GM23338 (cell line): ENCODE measurements around the gene ARID1B. TPM values are rescaled to one million over a fixed set of nuclear protein-coding genes. Genes with fewer than 3 reads are reported as not detected.

Experiments used
- ATAC-seq: fragments of 200-7000 bp; cut with Tn5 transposase; 3 replicates; pipeline ENCODE4 v1.9.1; 2020
- DNase-seq: peaks from one replicate; pipeline ENCODE4 v3.0.0-alpha.2; 2015; ENCODE audit warnings: low spot score
- H2AFZ ChIP-seq: fragments of 200-600 bp; sonication (generic); 2 replicates; pipeline ENCODE4 v1.8.0; 2016; ENCODE audit warnings: antibody characterized with exemption, mild to moderate bottlenecking, moderate library complexity
- H3F3A ChIP-seq: fragments of 200-600 bp; sonication (generic); replicated peaks from 2 replicates; pipeline ENCODE4 v1.8.0; 2017; ENCODE audit warnings: antibody characterized with exemption, mixed run types, low read depth
- H3K27ac ChIP-seq: fragments of 200-600 bp; sonication (generic); 2 replicates; pipeline ENCODE4 v1.6.1; 2016; ENCODE audit warnings: low read depth
- H3K27me3 ChIP-seq: fragments of 200-600 bp; sonication (generic); 2 replicates; pipeline ENCODE4 v1.8.0; 2016; ENCODE audit warnings: mild to moderate bottlenecking, mixed run types, moderate library complexity; ENCODE audit not compliant: insufficient read depth
- H3K36me3 ChIP-seq: fragments of 200-600 bp; sonication (generic); 2 replicates; pipeline ENCODE4 v1.8.0; 2016; ENCODE audit warnings: mild to moderate bottlenecking; ENCODE audit not compliant: insufficient read depth
- H3K4me1 ChIP-seq: fragments of 200-600 bp; sonication (generic); 2 replicates; pipeline ENCODE4 v1.8.0; 2016; ENCODE audit warnings: mild to moderate bottlenecking, moderate library complexity; ENCODE audit not compliant: insufficient read depth
- H3K4me2 ChIP-seq: fragments of 200-600 bp; sonication (generic); 2 replicates; pipeline ENCODE4 v1.7.1; 2017; ENCODE audit warnings: mixed run types
- H3K4me3 ChIP-seq: fragments of 200-600 bp; sonication (generic); 2 replicates; pipeline ENCODE4 v1.6.1; 2016; ENCODE audit warnings: mixed run types
- H3K79me2 ChIP-seq: fragments of 200-600 bp; sonication (generic); replicated peaks from 2 replicates; pipeline ENCODE4 v1.8.0; 2017; ENCODE audit warnings: mild to moderate bottlenecking; ENCODE audit not compliant: insufficient read depth
- H3K9me2 ChIP-seq: fragments of 200-600 bp; sonication (generic); 2 replicates; pipeline ENCODE4 v1.8.0; 2017; ENCODE audit not compliant: insufficient read depth
- H4K20me1 ChIP-seq: fragments of 200-600 bp; sonication (generic); replicated peaks from 2 replicates; pipeline ENCODE4 v1.8.0; 2017; ENCODE audit warnings: mild to moderate bottlenecking; ENCODE audit not compliant: insufficient read depth
- H3K27ac Mint-ChIP-seq: 2 replicates; pipeline ENCODE4 v1.8.0; 2020; ENCODE audit warnings: inconsistent platforms, mild to moderate bottlenecking, moderate library complexity, mixed read lengths
- H3K27me3 Mint-ChIP-seq: 3 replicates; pipeline ENCODE4 v1.8.0; 2022; ENCODE audit warnings: low read depth, mild to moderate bottlenecking, moderate library complexity, mixed read lengths, inconsistent platforms; ENCODE audit not compliant: insufficient read depth, poor library complexity
- H3K36me3 Mint-ChIP-seq: 3 replicates; pipeline ENCODE4 v1.8.0; 2021; ENCODE audit warnings: low read depth, mild to moderate bottlenecking, inconsistent platforms, moderate library complexity, mixed read lengths
- H3K4me1 Mint-ChIP-seq: 3 replicates; pipeline ENCODE4 v1.8.0; 2020; ENCODE audit warnings: mild to moderate bottlenecking, inconsistent platforms, mixed read lengths
- H3K4me3 Mint-ChIP-seq: 3 replicates; pipeline ENCODE4 v1.8.0; 2021; ENCODE audit warnings: moderate library complexity, mild to moderate bottlenecking, inconsistent platforms, mixed read lengths
- H3K9me3 Mint-ChIP-seq: 3 replicates; pipeline ENCODE4 v1.8.0; 2020; ENCODE audit warnings: moderate library complexity, mild to moderate bottlenecking, inconsistent platforms, mixed read lengths
- EZH2 ChIP-seq: fragments of 200-600 bp; sonication (generic); IDR thresholded peaks from one replicate; pipeline ENCODE4 v1.8.0; 2017; ENCODE audit warnings: antibody characterized with exemption, mild to moderate bottlenecking, low read depth; ENCODE audit not compliant: unreplicated experiment
- EZH2phosphoT487 ChIP-seq: fragments of 200-600 bp; sonication (generic); IDR thresholded peaks from one replicate; pipeline ENCODE4 v1.8.1; 2018; ENCODE audit warnings: antibody characterized with exemption; ENCODE audit not compliant: unreplicated experiment
- NANOG ChIP-seq: IDR thresholded peaks from 2 replicates; pipeline ENCODE4 v1.6.1; 2016; ENCODE audit warnings: antibody characterized with exemption, borderline replicate concordance
- POLR2AphosphoS5 ChIP-seq: IDR thresholded peaks from 2 replicates; pipeline ENCODE4 v1.6.1; 2016; ENCODE audit warnings: antibody characterized with exemption, low read depth
- STAT1 ChIP-seq: IDR thresholded peaks from one replicate; pipeline ENCODE4 v1.6.1; 2016; ENCODE audit warnings: antibody characterized with exemption; ENCODE audit not compliant: unreplicated experiment
- ZNF114 ChIP-seq: fragments of 250-450 bp; sonication (Bioruptor Pico); IDR thresholded peaks from 2 replicates; pipeline ENCODE4 v1.5.0; 2020; ENCODE audit warnings: mild to moderate bottlenecking, moderate library complexity
- ZNF331 ChIP-seq: fragments of 250-450 bp; sonication (Bioruptor Pico); IDR thresholded peaks from 2 replicates; pipeline ENCODE4 v1.5.0; 2020; ENCODE audit warnings: low read depth, mild to moderate bottlenecking, moderate library complexity
- polyA plus RNA-seq: library from polyadenylated mRNA; unstranded; fragments of >200 nt; fragmentation: Nextera tagmentation; extraction: Ambion mirVana; gene quantifications from 2 replicates; pipeline ENCODE4 v1.2.1, GENCODE V29; 2016
- total RNA-seq: library from RNA; depleted of rRNA; stranded (reverse); fragments of >200 nt; shearing (Covaris generic); gene quantifications from 2 replicates; pipeline ENCODE4 v1.2.3, GENCODE V29; 2014
- TF ChIP-seq, protein P1 (sequence below), 2 experiments: fragments of 200-600 bp in 1 of 2; sonication (generic) in 1 of 2; conservative IDR thresholded peaks; 2 replicates each; pipeline versions ENCODE4 v1.5.1 to v1.6.1; 2016 to 2017; ENCODE audit warnings: antibody characterized with exemption in 2 of 2, low read depth in 2 of 2, mild to moderate bottlenecking in 2 of 2, moderate library complexity in 1 of 2

Gene ARID1B
- total and polyA plus RNA-seq, 2 experiments from 2014 or later = 59.3 to 72.2 TPM

DNA sequence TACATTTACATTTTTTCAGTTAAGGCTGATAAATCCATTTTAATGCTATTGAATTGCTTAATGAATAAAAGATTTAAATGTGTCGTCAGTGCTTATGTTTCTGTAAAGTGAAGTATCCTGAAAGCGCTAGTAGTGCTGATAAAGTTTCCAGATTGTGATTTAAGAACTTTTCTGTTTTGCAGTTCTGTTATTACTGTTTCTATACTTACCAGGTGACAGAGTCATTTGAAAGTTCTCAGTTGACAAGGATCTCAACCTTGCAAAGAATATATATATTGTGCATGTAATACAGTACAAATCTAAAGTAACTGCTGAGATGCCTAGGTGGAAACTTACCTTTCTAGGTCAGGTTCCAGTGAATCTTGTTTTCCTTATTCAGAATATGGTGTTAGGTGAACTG lies 201.8 kb downstream of the ARID1B start:
- no peaks in the 10 kb centered on the region for H3K36me3 Mint-ChIP-seq
- Histone ChIP-seq H2AFZ (no peak overlapping the region), H3K27ac (no peak overlapping the region; the same call in 1 of the 2 replicates), H3F3A (no peaks in the 10 kb centered on the region), H3K27me3 (no peaks in the 10 kb centered on the region), H3K4me2 (no peak overlapping the region), H3K36me3 (no peaks in the 10 kb centered on the region), H3K4me1 (peaks cover 64% of the 10 kb centered on the region), H3K9me2 (no peaks in the 10 kb centered on the region), H4K20me1 (0 out of 2 replicates have a peak, but pooled peaks cover 3% of the 10 kb centered on the region), H3K4me3 (no peak overlapping the region), H3K79me2 (peaks cover 100% of the 10 kb centered on the region)
- H3K27ac Mint-ChIP-seq = peak overlapping the region; percentile 30
- H3K27me3 Mint-ChIP-seq = peaks cover 6% of the 10 kb centered on the region
- no peaks in the 10 kb centered on the region for H3K9me3 Mint-ChIP-seq
- TF ChIP-seq ZNF331 (CRISPR knock-in tag) = no peak
- TF ChIP-seq EZH2 = no peak
- no peak for TF ChIP-seq STAT1
- no peak for TF ChIP-seq NANOG
- TF ChIP-seq EZH2phosphoT487 = no peak
- ATAC-seq = no peak
- no peak for DNase-seq
- H3K4me3 Mint-ChIP-seq = no peak overlapping the region
- peaks cover 75% of the 10 kb centered on the region for H3K4me1 Mint-ChIP-seq

DNA sequence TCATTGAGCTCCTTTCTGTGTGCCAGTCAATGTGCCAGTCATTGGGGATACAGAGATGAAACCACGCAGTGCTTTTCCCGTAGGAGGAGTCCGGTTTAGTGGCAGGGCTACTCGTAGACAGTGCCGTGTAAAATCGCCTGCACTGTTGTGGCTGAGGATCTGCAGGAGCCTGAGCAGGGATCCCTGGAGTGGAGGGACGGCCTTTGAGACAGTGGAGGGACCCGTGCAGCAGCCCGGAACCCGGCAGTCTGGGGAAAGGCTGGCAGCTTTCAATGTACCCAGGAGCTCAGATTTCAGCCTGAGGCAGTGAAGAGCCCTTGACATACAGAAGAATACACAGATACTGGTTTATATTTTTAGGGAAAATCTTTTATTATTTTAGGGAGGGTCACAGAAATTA lies 203.3 kb downstream of the ARID1B start:
- Mint-ChIP-seq H3K4me1 (peaks cover 79% of the 10 kb centered on the region), H3K36me3 (no peaks in the 10 kb centered on the region), H3K9me3 (no peaks in the 10 kb centered on the region), H3K27ac (peak overlapping the region; percentile 66), H3K27me3 (peaks cover 5% of the 10 kb centered on the region), H3K4me3 (no peak overlapping the region)
- no peaks in the 10 kb centered on the region for H3K27me3 ChIP-seq
- no peaks in the 10 kb centered on the region for H3F3A ChIP-seq
- TF ChIP-seq, protein P1, sequence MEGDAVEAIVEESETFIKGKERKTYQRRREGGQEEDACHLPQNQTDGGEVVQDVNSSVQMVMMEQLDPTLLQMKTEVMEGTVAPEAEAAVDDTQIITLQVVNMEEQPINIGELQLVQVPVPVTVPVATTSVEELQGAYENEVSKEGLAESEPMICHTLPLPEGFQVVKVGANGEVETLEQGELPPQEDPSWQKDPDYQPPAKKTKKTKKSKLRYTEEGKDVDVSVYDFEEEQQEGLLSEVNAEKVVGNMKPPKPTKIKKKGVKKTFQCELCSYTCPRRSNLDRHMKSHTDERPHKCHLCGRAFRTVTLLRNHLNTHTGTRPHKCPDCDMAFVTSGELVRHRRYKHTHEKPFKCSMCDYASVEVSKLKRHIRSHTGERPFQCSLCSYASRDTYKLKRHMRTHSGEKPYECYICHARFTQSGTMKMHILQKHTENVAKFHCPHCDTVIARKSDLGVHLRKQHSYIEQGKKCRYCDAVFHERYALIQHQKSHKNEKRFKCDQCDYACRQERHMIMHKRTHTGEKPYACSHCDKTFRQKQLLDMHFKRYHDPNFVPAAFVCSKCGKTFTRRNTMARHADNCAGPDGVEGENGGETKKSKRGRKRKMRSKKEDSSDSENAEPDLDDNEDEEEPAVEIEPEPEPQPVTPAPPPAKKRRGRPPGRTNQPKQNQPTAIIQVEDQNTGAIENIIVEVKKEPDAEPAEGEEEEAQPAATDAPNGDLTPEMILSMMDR (conservative IDR thresholded peaks at IDR 0.05; ENCODE audit: low read depth in 2 of 2) = no peak
- TF ChIP-seq EZH2 (no peak), ZNF114 (CRISPR knock-in tag) (no peak)
- DNase-seq (no peak), ATAC-seq (peak; percentile 81)
- H4K20me1 ChIP-seq = 0 out of 2 replicates have a peak, but pooled peaks cover 3% of the 10 kb centered on the region
- H3K4me1 ChIP-seq = peaks cover 63% of the 10 kb centered on the region
- no peak overlapping the region for H3K4me2 ChIP-seq
- no peak overlapping the region for H3K27ac ChIP-seq
- H3K36me3 ChIP-seq = no peaks in the 10 kb centered on the region
- H3K9me2 ChIP-seq = no peaks in the 10 kb centered on the region
- peaks cover 99% of the 10 kb centered on the region for H3K79me2 ChIP-seq
- H2AFZ ChIP-seq = no peak overlapping the region
- H3K4me3 ChIP-seq = no peak overlapping the region

DNA sequence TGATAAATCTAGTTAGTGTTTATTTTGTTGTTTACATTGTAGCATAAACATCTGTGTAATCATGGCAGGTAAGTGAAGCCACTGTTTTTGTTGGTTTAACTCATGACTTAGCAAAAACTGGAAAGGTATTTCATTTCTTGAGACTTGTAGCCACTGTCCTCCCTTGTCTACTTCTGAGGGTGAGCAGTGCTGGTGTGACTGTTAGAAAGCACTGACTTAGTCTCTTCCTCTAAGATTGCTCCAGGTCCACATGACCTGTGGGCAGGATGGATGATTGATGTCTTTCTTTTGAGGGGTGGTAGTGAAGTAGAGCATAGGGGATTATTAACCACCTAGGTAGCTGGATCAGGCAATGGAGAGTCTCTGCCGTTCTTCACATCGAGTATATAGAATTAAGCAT lies 203.8 kb downstream of the ARID1B start:
- Histone ChIP-seq H3K36me3 (no peaks in the 10 kb centered on the region), H3K4me2 (no peak overlapping the region), H3K4me3 (no peak overlapping the region), H2AFZ (no peak overlapping the region), H3K79me2 (peaks cover 99% of the 10 kb centered on the region), H3K9me2 (no peaks in the 10 kb centered on the region), H3K4me1 (peaks cover 63% of the 10 kb centered on the region), H3K27me3 (no peaks in the 10 kb centered on the region), H3F3A (no peaks in the 10 kb centered on the region), H3K27ac (no peak overlapping the region), H4K20me1 (0 out of 2 replicates have a peak, but pooled peaks cover 3% of the 10 kb centered on the region)
- Mint-ChIP-seq H3K27ac (no peak overlapping the region), H3K27me3 (peaks cover 2% of the 10 kb centered on the region), H3K9me3 (no peaks in the 10 kb centered on the region), H3K4me1 (peaks cover 79% of the 10 kb centered on the region), H3K4me3 (no peak overlapping the region), H3K36me3 (no peaks in the 10 kb centered on the region)
- TF ChIP-seq POLR2AphosphoS5 (no peak), NANOG (no peak)
- DNase-seq = no peak
- no peak for ATAC-seq
